ENCODE data around the gene SPTBN4.
"Not testable (repeated sequence)": the region's sequence is repeated elsewhere in the genome, so short reads cannot be mapped to it uniquely, and the experiment has no call there.

The SPTBN4 gene

GRCh38 chr19:40466985-40467734, at the start of gene SPTBN4:
SPTBN4 (plus strand) TSS chr19:40467001; CDS start chr19:40472622, 5,621 bp downstream.
- no peak for DNase-seq

DNA sequence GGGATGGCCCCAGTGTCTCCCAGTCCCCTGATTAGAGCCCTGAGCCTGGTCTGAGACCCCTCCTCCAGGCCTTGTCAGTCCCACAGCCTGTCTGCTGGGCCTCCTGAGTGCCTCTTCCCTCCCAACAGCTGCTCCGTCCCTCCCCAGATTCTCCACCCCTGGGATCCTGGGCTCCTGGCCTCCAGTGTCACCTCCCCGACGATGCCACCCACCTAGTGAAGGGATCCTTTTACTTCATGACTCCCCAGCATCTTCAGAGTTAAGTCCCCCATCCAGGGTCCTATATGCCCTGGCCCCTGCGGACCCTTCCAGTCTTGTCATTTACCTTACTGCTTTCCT, 49.2 kb upstream of the SPTBN4 start:
- DNase-seq = no peak

DNA sequence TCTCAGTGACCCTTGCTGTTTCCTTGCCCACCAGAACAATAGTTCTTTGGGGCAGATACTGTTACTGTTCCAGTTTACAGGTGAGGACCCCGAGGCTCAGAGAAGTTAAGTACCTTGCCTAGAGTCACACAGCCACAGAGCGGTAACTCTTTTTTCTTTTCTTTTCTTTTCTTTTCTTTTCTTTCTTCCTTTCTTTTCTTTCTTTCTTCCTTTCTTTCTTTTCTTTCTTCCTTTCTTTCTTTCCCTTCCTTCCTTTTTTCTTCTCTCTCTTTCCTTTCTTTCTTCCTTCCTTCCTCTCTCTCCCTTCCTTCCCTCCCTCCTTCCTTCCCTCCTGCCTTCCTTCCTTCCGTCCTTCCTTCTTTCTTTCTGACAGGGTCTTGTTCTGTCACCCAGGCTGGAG, 48.8 kb upstream of the SPTBN4 start:
- DNase-seq = no peak

DNA sequence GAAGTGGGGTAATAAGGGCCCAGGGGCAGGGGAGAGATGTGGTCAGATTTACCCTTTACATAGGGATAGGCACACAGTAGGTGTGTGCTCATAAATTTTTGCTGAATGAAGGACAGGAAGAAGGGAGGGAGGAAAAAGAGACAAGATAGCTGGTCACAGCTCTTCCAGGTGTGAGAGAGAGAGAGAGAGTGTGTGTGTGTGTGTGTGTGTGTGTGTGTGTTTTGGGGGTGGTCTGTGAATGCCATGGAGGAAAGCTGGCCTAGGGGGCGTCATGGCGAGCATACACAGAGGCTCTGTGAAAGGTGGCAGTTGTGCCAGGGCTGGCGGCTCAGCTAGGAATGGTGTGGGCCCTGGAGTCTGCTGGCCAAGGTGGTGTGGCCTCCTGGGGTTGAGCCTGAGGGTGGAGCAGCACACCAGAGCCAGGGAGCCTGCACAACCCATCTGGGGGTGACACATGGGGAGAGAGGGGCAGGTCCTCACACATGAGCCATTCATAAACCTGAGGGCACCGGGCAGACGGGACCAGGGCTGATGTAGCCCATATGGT, 47.7 kb upstream of the SPTBN4 start:
- peak; percentile 96 for DNase-seq

DNA sequence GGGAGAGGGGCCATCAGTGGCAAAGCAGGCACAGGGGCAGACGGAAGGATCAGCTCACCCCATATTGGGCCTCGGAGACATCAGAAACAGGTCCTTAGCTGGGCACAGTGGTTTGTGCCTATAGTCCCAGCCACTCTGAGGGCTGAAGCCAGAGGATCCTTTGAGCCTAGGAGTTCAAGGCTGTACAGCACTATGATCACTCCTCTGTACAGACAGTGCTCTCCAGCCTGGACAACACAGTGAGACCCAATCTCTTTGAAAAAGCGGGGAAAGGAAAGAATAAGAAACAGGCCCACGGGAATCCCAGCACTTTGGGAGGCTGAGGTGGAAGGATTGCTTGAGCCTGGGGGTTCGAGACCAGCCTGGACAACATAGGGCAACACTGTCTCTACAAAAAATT, 47.0 kb upstream of the SPTBN4 start:
- no peak for DNase-seq

DNA sequence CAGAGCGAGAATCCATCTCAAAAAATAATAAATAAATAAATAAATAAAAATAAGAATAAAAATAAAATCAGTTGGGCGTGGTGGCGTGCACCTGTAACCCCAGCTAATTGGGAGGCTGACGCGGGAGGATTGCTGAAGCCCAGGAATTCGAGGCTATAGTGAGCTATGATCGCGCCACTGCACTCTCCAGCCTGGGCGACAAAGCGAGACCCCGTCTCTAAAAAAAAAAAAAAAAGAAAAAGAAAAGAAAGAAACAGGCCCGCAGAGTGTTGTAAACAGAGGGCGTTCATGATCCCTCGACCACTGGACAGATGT, 46.4 kb upstream of the SPTBN4 start:
- DNase-seq = no peak

DNA sequence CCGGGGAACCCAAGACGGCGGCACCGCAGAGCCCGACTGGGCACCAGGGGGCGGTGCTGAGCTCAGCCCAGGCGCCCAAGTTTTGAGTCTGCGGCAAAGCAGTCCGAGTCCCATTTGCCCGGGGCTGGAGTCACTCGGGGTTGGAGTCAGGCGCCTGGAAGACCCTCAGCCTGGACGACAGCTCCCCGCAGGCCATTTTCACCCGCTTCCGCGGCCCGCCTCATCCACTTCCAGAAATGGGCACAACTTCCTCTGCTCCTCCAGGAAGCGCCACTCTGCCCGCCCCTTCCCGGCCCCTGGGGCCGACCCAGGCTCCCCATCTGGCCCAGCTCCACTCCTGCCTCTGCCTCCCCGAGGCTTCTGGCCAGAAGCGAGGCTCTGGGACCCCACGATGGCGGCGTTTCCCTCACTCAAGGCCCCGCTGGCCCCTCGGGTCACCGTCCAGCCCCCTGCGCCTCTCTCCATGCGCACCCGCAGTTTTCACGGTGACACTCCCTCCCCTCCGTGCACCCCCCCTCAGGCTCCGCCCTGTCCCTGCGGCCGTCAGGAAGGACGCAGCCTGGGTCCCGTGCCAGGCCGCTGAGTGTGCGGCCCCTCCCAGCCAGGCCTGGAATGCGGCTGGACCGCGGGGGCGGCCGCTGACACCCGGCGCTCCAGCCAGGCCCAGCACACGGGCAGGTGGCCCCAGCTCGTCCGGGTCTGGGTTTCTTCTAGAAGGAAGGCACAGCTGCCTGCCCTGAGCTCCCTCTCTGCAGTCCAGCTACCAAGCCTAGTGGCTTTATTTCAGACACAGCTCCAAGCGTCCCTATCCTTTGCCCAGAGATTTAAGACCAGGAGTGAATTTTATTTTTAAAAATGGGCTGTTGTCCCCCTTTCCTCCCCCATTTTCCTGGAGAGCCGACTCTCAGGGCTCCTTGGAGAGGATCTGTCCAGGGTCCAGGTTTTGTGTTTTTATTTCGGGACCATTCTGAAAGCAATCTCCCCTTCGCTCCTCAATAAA, 45.7 kb upstream of the SPTBN4 start:
- peak; percentile 76 for DNase-seq

GRCh38 chr19:40421993-40422747, 44.6 kb upstream of the SPTBN4 start:
- no peak for DNase-seq

DNA sequence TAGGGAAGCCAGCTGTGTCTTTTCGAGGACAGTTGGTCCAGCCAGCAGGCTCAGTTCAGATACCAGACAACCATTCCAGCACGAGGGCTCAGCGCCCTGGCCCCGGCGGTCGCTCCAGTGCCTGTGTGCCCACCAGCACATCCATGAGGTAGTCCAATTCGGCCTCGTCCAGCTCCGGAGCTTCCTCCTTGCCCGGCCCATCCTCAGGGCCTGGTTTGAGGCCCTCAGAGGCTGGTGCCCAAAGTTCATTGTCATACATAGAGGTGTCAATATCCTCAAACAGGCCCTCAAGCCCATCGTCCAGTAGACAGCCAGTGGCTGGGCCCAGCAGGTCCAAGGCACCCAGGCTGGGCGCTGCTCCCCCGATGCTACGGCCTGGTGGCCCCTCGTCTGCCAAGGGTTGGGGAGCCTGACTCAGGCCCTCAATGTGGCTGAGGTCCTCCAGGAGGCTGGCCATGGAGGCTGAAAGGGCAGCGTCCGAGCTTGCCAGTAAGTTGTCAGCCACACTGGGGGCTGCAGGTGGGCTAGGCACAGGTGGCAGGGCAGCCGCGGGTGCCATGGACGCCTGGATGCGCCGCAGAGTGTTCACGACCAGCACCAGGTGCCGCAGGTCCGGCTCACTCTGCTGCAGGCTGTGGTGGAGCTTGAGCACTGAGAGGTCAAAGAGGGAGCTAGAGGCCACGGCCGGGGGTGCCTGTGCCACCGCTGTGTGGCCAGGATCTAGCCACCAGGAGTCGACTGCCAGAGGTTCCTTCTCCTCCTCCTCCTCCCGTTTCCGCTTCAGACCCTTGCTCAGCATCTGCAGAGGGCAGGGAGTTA, 43.8 kb upstream of the SPTBN4 start:
- no peak for DNase-seq

DNA sequence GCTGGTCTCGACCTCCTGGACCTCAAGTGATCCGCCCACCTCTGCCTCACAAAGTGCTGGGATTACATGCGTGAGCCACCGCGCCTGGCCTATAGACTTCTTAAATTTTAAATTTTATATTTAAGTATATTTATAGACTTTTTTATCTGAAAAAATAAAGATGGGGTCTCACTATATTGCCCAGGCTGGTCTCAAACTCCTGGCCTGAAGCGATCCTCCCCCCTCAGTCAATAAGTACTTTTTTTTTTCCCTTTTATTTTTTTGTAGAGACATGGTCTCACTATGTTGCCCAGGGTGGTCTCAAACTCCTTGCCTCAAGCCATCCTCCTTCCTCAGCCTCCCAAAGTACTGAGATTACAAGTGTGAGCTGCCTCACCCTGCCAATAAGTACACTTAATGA, 42.9 kb upstream of the SPTBN4 start:
- DNase-seq = no peak

DNA sequence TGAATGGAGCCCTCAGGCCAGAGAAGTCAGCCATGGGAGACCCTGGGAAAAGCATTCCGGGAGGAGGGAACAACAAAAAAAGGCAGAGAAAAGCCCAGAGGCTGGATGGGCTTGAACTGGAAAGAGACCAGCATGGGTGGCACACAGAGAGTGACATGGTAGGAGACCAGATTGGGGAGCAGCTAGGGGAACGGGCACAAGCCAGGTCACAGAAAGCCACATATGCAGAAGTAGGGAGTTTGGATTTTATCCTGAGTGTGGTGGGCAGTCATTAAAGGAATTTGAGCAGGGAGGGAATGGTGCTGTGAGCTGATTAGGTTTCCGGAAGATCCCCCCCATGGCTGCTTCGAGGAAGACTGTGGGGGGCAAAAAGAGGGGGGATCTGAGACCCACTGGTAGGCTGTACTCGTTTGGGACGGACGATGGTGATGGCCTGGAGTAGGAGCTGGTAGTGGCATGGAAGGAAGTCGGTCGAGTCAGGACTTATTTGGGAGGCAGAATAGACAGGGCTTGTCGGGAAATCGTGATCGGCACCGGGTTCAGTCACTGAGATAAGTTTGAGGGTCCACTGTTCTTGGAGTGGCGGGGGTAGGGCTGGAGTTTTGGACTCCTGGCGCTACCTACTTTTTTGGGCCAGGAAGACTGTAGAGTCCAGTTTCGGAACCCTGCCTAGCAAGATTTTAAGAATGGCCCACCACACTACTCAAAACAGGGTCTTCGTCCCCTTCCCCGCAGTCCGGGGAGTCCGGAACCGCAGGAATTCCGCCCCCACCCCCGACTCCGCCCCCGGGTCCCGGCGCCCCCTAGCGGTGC, 42.0 kb upstream of the SPTBN4 start:
- peak; percentile 24 for DNase-seq

DNA sequence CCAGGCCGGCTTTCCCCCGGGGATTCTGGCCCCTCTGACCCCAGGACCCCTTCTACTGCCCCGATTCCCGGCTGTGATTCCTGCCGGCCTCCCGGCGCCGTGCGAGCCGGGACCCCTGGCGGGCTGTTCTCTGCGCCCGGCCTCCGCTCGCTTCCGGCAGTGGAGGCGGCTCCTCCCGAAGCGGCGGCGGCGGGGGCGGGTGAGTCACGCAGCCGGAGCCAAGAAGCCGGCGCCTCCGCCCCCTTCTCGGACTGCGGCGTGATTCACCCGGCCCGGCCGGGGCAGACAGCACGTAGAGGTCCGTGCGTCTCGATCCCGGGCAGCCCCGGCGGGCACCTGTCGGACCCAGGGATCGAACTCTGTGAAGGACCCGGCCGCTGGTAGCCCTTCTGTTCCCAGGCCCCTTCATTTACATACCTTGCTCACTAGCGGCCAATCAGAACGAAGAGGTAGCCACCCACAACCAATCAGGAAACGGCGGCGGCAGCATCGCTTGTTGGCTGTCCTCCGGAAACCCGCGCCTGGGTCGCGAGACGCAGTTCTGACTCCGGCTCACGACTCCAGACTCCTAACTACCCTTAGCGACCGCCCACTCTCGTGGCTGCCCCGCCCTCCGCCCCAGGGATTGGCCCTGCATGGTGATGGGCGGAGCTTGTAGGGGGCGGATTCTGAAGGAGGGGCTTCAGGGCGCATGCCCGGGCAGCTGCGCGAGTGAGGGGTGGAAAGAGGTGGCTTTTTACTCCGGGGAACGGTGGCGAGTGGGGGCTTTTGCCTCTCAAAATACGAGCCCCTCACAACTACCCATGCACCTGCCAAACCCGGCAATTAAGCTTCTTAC, 41.1 kb upstream of the SPTBN4 start, which contains the start of gene SERTAD1:
TSS of gene SERTAD1 (minus strand) at position 543 of the 838 bp plus-strand sequence. CDS start 2,446 bp downstream, outside the sequence.
- peak; percentile 99 for DNase-seq

DNA sequence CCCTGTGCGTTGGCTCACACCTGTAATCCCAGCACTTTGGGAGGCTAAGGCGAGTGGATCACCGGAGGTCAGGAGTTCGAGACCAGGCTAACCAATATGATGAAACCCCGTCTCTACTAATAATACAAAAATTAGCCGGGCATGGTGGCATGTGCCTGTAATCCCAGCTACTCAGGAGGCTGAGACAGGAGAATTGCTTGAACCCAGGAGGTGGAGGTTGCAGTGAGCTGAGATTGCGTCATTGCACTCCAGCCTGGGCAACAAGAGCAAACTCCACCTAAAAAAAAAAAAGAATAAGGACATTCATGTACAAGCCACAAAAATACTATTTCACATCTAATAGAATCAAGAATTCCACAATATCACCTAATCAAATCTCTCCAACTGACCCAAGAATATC, 38.6 kb upstream of the SPTBN4 start:
- DNase-seq = not testable (repeated sequence)

GRCh38 chr19:40430242-40430641, 36.6 kb upstream of the SPTBN4 start:
- not testable (repeated sequence) for DNase-seq

GRCh38 chr19:40431698-40432097, 35.1 kb upstream of the SPTBN4 start:
- no peak for DNase-seq

DNA sequence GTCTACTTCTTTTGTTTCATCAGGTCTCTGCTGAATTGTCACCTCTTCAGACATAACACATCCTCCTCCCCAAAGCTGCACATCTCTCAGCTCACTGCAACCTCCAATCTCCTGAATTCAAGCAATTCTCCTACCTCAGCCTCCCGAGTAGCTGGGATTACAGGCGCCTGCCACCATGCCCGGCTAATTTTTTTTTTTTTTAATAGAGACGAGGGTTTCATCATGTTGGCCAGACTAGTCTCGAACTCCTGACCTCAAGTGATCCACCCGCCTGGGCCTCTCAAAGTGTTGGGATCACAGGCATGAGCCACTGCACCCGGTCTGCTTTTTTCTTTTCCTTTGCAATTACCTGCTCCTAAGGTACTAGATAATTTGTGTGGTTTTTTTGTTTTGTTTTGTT, 34.0 kb upstream of the SPTBN4 start:
- not testable (repeated sequence) for DNase-seq

GRCh38 chr19:40433391-40434216, 33.2 kb upstream of the SPTBN4 start:
- DNase-seq = peak; percentile 41

- DNase-seq = no peak
These were observed 28.5 kb upstream of the SPTBN4 start for GRCh38 chr19:40438284-40438683.

DNA sequence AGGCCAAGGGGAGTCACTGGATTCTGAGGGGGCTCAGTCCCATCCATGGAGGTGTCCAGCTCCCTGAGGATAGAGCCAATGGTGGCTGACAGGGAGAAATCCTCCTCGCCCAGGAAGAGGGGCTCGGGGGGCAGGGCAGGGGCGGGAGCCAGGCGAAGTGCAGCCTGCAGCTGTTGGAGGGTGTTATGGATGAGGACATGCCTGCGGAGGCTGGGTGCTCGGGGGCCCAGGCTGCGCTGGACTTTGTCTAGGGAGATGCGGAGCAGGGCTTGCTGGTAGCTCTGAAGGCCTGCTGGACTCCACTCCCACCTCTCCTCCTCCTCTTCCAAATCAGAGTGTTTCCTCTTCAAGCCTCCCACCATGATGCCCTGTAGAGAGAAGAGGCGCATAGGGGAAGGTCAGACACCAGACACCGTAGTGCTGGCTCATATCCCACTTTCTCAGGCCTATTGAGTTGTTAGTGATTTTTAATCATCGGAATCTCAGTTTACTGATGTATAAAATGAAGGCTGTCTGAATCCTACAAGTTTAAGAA, 25.0 kb upstream of the SPTBN4 start:
- no peak for DNase-seq
